Measurements from ENCODE around the gene TAF11L3.
"Not testable (repeated sequence)": the region's sequence is repeated elsewhere in the genome, so short reads cannot be mapped to it uniquely, and the experiment has no call there.

TAF11L3 gene

DNA sequence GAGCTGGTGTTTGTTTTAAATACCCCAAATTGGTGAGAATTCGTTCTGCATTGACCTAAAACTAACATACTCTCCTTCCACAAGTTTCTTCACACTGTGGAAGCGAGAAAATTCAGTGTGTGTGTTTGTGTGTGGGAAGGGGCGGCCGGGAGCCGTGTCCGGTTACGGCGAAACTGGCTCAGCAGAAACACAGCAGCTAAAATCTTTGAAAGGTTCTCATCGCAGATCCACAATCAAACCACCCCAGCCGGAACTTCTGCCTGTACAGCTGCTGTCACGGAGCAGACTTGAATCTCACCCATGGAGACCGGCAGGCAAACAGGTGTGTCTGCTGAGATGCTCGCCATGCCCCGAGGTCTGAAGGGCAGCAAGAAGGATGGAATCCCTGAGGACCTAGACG is at the start of gene TAF11L3:
TAF11L3 (plus strand) TSS at position 301 of the 400 bp plus-strand sequence.
- not testable (repeated sequence) for DNase-seq

DNA sequence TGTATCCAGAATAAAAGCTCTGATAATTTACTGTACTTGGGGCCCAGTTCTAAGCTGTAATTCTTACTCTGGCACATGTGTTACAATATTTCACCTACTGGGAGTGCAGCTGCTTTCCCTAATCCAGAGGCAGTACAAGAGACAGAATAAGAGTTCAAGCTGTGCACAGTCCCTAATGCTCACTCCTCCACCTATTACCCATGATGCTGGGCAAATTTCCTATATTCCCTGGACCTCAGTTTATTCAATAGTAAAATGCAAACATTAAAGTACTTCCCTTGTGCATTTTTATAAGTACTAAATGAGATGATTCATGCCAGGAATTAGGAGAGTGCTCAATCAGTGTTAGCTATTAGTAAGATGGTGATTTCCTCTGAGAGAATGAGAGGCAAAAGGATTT is 48.1 kb upstream of the TAF11L3 start:
- peak; percentile 27 to 74 for DNase-seq

DNA sequence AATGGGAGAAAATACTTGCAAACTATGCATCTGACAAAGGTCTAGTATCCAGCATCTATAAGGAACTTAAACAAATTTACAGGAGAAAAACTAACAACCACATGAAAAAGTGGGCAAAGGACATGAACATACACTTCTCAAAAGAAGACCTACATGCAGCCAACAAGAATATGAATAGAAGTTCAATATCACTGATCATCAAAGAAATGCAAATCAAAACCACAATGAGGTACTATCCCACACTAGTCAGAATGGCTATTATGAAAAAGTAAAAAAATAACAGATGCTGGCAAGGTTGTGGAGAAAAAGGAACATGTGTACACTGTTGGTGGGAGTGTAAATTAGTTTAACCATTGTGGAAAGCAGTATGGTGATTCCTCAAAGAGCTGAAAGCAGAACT is 43.1 kb upstream of the TAF11L3 start:
- DNase-seq = not testable (repeated sequence)

DNA sequence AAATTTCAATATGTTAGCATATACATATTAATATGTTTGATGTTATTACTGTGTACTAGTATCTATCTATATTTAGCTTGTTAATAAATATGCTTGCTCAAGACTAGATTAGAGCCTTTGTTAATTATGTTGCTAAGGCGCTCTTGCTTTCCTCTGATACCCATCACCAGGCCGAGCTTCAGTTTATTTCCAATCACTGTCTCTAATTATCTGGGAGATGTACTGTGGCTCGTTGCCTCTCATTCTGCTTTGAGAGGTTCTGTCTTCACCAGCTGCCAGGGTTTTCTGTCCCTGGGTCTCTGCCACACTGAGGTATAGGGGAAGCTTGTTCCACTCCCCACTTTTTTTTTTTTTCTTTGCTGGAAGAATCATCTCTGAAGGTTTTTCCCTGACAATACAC is 41.1 kb upstream of the TAF11L3 start:
- DNase-seq = peak; percentile 19 to 77

DNA sequence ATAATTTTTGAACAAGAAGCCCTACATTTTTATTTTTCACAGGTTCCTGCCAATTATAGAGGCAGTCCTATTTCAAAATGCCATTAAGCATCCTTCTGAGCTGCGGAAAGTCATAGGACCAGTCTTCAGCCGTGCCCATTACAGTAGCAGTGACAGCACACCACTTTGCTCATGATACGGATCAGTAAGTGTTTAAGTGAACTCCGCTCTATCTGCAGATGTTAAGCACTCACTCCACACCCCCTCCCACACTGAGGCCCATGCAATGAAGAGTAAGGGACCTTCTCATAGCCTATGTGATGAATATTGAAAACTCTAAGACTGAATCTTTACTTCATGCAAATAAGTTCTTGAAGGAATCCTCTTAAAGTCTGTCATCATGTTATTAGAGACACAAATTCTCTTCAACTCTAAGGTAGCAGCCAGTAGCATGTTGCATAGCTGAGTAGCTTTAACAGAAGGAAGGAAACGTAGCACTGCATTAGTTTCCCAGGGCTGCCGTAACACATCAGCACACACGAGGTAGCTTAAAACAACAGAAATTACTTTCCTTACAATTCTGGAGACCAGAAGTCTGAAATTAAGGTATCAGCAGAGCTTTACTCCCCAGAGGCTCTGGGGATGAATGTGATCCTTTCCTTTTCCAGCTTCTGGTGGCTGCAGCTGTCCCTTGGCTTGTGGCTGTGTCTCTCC is 40.4 kb upstream of the TAF11L3 start:
- peak; percentile 48 to 83 for DNase-seq

DNA sequence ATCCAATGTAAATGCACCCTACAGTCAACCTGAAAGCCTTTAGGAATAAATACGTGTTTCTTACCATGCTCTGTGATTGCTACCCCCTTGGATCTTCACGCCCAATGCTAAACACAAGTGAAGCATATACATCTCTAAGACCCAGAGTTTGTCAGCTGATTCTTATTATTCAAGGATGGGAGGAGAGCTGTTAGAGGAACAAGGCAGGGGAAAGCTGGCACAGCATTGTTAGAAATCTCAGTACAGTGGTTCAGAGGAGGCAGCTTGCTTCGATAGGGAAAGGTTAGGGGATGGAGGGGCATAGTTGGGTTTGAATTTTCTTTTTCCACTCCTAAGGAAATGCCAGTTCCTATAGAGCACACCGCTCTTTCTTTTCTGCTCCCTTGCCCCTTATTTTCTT is 36.8 kb upstream of the TAF11L3 start:
- no peak for DNase-seq

DNA sequence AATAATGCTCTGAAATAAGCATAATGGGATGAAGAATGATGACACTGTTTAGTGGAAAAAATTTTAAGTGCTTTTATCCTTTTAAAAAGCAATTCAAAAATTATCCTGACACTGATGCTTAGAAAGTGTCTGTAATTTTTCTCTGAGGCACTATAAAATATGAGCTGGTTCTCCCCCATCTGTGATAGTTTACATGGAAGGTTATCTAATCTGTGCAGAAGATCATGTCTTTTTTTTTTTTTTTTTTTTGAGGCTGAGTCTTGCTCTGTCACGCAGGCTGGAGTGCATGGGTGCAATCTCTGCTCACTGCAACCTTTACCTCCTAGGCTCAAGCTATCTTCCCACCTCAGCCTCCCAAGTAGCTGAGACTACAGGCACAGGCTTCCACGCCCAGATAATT is 35.4 kb upstream of the TAF11L3 start:
- DNase-seq = peak in 1 of 2 experiments; percentile 47

DNA sequence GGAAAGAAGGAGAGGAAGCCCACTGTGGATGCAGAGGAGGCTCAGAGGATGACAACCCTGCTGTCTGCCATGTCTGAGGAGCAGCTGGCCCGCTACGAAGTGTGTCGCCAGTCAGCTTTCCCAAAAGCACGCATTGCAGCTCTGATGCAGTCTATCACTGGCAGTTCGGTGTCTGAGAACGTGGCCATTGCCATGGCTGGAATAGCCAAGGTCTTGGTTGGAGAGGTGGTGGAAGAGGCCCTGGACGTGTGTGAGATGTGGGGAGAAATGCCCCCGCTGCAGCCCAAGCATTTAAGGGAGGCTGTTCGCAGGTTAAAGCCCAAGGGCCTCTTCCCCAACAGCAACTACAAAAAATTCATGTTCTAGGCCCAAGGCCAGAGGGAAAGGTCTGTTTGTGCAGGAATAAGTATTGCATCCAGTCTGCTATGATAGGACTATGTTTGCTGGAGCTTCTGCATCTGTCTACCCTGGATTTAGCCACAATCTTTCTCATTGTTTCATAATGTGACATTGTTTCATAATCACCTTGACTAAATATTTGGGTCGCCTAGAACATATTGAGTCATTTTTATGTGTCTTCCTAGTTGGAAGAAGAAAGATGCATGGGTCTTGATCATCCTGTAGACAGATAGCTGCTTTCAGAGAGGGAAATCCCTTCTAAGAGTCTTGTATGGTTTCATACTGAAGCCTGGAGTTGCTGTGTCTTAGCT is 31.5 kb upstream of the TAF11L3 start:
- DNase-seq = not testable (repeated sequence)

DNA sequence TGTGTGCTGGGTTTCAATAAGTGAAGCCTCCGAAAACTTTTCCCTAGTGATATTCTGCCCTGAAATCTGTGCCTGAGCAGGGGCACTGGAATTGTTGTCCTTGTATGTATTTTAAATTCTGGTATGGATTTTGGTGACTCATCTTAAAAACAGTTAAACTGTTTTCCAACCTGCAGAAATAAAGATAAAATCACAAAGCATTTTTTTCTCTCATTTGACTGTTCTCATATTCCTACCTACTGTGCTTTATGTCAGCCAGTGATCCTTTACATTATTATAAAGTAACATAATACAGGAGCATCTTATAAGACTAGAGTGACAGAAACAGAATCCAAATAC is 31.0 kb upstream of the TAF11L3 start:
- no peak for DNase-seq

DNA sequence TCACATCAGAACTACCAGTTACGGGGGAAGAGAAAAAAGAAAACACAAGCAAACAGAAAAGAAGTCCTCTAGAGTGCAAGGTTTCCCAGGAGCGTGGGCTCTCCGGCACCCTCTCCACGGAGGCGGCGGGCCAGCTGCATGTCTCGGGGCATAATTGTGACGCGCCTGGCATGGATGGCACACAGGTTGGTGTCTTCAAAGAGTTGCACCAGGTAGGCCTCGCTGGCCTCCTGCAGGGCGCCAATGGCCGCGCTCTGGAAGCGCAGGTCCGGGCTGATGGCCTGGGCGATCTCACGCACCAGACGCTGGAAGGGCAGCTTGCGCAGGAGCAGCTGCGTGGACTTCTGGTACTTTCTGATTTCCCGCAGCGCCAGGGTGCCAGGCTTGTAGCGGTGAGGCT is 26.9 kb upstream of the TAF11L3 start:
- DNase-seq = not testable (repeated sequence)

DNA sequence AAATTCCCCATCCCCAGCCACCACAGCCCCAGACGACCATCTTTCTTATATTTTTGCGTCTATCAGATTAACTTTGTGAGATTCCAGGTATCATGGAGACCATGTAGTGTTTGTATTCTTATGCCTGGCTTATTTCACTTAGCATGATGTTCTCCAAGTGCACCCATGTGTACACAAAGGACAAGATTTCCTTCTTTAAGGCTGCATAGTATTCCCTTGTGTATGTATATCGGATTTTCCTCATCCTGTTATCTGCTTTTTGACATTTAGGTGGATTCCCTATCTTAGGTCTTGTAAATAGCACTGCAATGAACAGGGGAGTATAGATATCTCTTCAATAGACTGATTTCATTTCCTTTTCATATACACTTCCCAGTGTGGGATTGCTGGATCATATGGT is 25.4 kb upstream of the TAF11L3 start:
- DNase-seq = no peak

DNA sequence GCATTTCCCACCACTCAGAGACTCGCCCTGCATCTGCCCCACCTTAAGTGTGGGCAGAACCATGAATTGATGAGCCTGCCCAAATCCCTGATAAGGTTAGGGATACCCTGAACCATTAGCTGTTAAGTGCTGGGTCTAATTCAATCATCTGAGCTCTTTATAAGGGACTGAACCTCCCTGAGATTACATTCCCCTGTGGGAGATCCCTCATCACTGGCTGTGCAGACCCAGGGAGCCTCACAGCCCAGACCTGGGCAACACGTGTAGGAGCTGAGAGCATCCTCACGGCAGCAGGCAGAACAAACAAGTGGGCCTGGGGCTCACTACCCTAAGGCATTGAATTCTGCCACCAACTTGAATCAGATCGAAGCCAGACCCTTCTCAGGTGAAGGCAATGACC is 20.7 kb upstream of the TAF11L3 start:
- DNase-seq = no peak

DNA sequence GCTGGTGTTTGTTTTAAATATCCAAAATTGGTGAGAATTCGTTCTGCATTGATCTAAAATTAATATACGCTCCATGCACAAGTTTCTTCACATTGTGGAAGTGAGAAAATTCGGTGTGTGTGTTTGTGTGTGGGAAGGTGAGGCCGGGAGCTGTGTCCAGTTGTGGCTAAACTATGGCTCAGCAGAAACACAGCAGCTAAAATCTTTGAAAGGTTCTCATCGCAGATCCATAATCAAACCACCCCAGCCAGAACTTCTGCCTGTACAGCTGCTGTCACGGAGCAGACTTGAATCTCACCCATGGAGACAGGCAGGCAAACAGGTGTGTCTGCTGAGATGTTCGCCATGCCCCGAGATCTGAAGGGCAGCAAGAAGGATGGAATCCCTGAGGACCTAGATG is 20.2 kb upstream of the TAF11L3 start, which contains the start of gene TAF11L2:
TAF11L2 (plus strand) TSS at position 301 of the 400 bp plus-strand sequence.
- DNase-seq = not testable (repeated sequence)

DNA sequence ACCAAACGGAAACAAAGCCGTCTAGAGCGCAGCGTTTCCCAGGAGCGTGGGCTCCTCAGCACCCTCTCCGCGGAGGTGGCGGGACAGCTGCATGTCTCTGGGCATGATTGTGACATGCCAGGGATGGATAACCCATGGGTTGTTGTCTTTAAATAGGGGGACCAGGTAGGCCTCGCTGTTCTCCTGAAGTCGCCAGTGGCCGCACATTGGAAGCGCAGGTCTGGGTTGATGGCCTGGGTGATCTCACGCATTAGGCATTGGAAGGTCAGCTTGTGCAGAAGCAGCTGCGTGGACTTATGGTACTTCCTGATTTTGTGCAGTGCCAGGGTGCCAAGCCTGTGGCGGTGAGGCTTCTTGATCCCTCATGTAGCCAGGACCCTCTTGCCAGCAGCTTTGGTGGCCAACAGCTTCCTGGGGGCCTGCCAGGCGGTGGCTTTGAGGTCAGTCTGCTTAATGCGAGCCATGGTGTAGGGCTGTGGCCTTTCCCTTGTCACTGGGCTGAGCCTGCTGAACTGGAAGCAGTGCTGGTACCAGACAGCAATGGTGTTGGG is 6.3 kb upstream of the TAF11L3 start:
- DNase-seq = no peak

DNA sequence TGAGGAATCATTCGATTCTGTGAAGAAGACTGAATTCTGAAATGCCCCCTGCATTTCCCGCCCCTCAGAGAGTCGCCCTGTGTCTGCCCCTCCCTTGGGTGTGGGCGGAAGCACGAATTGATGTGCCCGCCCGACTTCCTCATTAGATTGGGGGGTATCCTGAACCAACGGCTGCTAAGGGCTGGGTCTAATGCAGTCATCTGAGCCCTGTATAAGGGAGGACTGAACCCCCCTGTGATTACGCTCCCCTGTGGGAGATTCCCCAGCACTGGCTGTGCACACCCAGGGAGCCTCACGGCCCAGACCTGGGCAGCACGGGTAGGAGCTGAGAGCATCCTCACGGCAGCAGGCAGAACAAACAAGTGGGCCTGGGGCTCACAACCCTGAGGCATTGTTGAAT is 641 bp upstream of the TAF11L3 start:
- DNase-seq = not testable (repeated sequence)

DNA sequence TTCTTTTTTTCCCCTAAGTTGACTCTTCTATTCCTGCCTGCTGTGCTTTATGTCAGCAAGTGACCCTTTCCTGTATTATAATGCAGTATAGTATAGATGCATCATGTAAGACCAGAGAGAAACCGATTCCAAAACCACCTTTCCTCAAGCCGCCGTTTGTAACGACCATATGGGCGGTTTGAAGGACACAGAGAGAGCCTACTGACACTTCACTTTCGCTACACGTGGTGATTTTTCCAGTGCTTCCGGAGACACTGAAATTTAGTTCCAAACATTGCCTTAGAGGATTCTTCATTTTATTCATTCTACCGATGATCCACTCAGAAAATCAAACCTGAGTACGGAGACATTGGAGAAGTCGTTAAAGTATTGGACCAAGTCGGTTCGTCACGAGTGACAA is 1.3 kb downstream of the TAF11L3 start:
- not testable (repeated sequence) for DNase-seq

DNA sequence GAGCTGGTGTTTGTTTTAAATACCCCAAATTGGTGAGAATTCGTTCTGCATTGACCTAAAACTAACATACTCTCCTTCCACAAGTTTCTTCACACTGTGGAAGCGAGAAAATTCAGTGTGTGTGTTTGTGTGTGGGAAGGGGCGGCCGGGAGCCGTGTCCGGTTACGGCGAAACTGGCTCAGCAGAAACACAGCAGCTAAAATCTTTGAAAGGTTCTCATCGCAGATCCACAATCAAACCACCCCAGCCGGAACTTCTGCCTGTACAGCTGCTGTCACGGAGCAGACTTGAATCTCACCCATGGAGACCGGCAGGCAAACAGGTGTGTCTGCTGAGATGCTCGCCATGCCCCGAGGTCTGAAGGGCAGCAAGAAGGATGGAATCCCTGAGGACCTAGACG is 3.3 kb downstream of the TAF11L3 start, which contains the start of gene TAF11L4:
TAF11L4 (plus strand) TSS at position 301 of the 400 bp plus-strand sequence.
- DNase-seq = not testable (repeated sequence)

DNA sequence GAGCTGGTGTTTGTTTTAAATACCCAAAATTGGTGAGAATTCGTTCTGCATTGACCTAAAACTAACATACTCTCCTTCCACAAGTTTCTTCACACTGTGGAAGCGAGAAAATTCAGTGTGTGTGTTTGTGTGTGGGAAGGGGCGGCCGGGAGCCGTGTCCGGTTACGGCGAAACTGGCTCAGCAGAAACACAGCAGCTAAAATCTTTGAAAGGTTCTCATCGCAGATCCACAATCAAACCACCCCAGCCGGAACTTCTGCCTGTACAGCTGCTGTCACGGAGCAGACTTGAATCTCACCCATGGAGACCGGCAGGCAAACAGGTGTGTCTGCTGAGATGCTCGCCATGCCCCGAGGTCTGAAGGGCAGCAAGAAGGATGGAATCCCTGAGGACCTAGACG is 6.8 kb downstream of the TAF11L3 start, which contains the start of gene TAF11L5:
TAF11L5 (plus strand) TSS at position 301 of the 400 bp plus-strand sequence.
- not testable (repeated sequence) for DNase-seq

DNA sequence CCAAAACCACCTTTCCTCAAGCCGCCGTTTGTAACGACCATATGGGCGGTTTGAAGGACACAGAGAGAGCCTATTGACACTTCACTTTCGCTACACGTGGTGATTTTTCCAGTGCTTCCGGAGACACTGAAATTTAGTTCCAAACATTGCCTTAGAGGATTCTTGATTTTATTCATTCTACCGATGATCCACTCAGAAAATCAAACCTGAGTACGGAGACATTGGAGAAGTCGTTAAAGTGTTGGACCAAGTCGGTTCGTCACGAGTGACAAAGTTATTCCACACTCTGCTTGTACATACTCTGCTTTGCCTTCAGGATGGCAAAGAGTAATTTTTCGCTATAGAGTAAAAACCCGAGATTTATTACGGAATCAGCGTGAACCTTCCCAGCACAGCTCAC is 8.3 kb downstream of the TAF11L3 start:
- DNase-seq = not testable (repeated sequence)

DNA sequence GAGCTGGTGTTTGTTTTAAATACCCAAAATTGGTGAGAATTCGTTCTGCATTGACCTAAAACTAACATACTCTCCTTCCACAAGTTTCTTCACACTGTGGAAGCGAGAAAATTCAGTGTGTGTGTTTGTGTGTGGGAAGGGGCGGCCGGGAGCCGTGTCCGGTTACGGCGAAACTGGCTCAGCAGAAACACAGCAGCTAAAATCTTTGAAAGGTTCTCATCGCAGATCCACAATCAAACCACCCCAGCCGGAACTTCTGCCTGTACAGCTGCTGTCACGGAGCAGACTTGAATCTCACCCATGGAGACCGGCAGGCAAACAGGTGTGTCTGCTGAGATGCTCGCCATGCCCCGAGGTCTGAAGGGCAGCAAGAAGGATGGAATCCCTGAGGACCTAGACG is 10.2 kb downstream of the TAF11L3 start, which contains the start of gene TAF11L6:
TAF11L6 (plus strand) TSS at position 301 of the 400 bp plus-strand sequence.
- not testable (repeated sequence) for DNase-seq
